C4-2B (cell line): ENCODE measurements around the gene STAB2.

Experiments used
- H3K27ac ChIP-seq: fragments of 450-650 bp; 2 replicates; pipeline ENCODE4 v1.5.1; 2017
- CTCF ChIP-seq: fragments of 450-650 bp; conservative IDR thresholded peaks from 2 replicates; pipeline ENCODE4 v1.5.1; 2017; ENCODE audit warnings: mild to moderate bottlenecking
- ZFX ChIP-seq: fragments of 450-650 bp; IDR thresholded peaks from 2 replicates; pipeline ENCODE4 v1.6.1; 2017

The STAB2 gene

GRCh38 chr12:103705927-103706326, 118.9 kb downstream of the STAB2 start:
- H3K27ac ChIP-seq: no peak overlapping the region
- peak; percentile 38 for TF ChIP-seq CTCF
- no peak for TF ChIP-seq ZFX

- no peak overlapping the region for H3K27ac ChIP-seq
- TF ChIP-seq CTCF: no peak
- no peak for TF ChIP-seq ZFX
Observed at GRCh38 chr12:103707446-103707845, 120.4 kb downstream of the STAB2 start.

- H3K27ac ChIP-seq: no peak overlapping the region
- TF ChIP-seq CTCF (no peak), ZFX (no peak)
Observed at GRCh38 chr12:103710544-103710943, 123.5 kb downstream of the STAB2 start.

- no peak overlapping the region for H3K27ac ChIP-seq
- TF ChIP-seq ZFX (no peak), CTCF (no peak)
Observed at GRCh38 chr12:103712216-103712615, 125.1 kb downstream of the STAB2 start.

GRCh38 chr12:103715494-103715893, 128.4 kb downstream of the STAB2 start:
- no peak for TF ChIP-seq ZFX
- TF ChIP-seq CTCF: no peak
- H3K27ac ChIP-seq: no peak overlapping the region

GRCh38 chr12:103716517-103717196, 129.6 kb downstream of the STAB2 start:
- no peak overlapping the region for H3K27ac ChIP-seq
- TF ChIP-seq CTCF: no peak
- no peak for TF ChIP-seq ZFX

GRCh38 chr12:103725398-103725797, 138.3 kb downstream of the STAB2 start:
- no peak overlapping the region for H3K27ac ChIP-seq
- no peak for TF ChIP-seq CTCF
- TF ChIP-seq ZFX: no peak
